Myometrial cell (primary cell): ENCODE data around the gene RBM47. TPM values are rescaled to one million over a fixed set of nuclear protein-coding genes. Genes with fewer than 3 reads are reported as not detected.

Experiments
- total RNA-seq: library from RNA; depleted of rRNA; stranded (reverse); fragments of >200 nt; gene quantifications from 2 replicates; pipeline ENCODE4 v1.2.3, GENCODE V29; 2015

Gene RBM47
- 0.86 and 1.2 TPM in 2 replicates for total RNA-seq

DNA sequence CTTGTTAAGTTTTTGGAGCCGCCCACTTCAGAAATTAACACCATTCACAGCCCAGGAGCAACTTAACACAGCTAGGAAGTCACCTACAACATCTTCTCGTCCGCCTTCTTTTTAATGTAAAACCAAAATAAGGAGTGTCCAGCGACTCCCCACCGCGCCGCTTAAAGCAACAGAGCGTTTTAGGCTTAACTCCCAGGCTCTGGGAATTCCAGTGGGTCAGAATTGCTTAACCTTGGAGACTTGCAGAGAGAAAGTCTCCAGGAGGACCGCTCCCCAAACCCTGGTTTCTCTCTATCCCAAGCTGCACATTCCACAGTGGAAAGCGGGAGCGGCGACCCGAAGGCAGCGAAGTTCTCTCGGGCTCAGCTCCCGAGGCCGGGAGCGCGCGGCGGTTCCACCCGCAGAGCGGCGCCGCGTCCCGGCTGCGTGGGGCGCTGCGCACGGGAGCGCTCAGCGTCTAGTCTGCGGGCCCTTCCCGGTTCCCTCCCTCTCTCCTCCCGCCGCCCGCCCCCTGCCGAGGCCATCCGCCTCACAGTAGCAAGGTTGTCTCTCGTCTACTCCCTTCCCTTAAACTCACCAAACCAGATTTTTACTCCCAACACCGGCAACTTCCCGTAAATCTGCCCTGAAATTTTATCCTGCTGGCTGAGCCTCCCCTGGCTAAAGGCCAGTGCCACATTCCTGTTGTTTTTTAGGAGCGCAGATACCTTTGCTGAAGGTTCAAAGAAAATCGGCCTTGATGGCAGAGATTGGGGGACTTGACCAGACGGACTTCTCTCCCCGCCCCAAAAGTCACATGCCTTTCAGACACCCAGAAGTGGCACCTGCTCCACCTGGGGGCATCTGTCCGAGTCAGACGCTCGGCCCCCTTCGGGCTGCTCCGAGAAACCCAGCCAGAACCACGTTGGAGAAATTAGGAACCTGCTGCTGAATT lies at the start of gene RBM47:
Gene RBM47, minus strand, starts transcription at position 464 of the 934 bp plus-strand sequence. CDS start 190,971 bp downstream, outside the sequence.

Other genes with a start within 250 kb of the RBM47 start
- not detected in 2 replicates for gene NSUN7, start 120.1 kb upstream of the RBM47 start, total RNA-seq